Ishikawa (cell line): ENCODE measurements around the gene NFIB.

Experiments
- EP300 ChIP-seq: IDR thresholded peaks from 2 replicates; pipeline ENCODE4 v1.6.1; 2012; ENCODE audit warnings: borderline replicate concordance
- MAX ChIP-seq: IDR thresholded peaks from 2 replicates; pipeline ENCODE4 v1.6.1; 2012
- NFIC ChIP-seq: IDR thresholded peaks from 2 replicates; pipeline ENCODE4 v1.6.1; 2012
- RAD21 ChIP-seq: IDR thresholded peaks from 2 replicates; pipeline ENCODE4 v1.6.1; 2012; ENCODE audit warnings: low read depth
- REST ChIP-seq: IDR thresholded peaks from 2 replicates; pipeline ENCODE4 v1.6.1; 2012; ENCODE audit warnings: low read depth, mild to moderate bottlenecking
- TAF1 ChIP-seq: IDR thresholded peaks from 2 replicates; pipeline ENCODE4 v1.6.1; 2012; ENCODE audit warnings: low read depth, mild to moderate bottlenecking

GRCh38 chr9:14281136-14281795, 32.7 kb downstream of the NFIB start:
- TF ChIP-seq TAF1, result no peak
- TF ChIP-seq REST, result no peak
- no peak for TF ChIP-seq MAX
- no peak for TF ChIP-seq NFIC
- TF ChIP-seq RAD21, result no peak
- TF ChIP-seq EP300, result no peak
